ENCODE results near the gene WDR5B.

- no peak for TF ChIP-seq CTCF (IDR thresholded peaks at IDR 0.05)
- TF ChIP-seq POLR2A (IDR thresholded peaks at IDR 0.05), result no peak
- TF ChIP-seq EP300 (IDR thresholded peaks at IDR 0.05), result no peak
- no peak for TF ChIP-seq POLR2AphosphoS5 (IDR thresholded peaks at IDR 0.05)
Observed at GRCh38 chr3:122414391-122414790, 1.5 kb downstream of the WDR5B start.
